Natural killer cell (primary cell): ENCODE results near the gene LTA. TPM values are rescaled to one million over a fixed set of nuclear protein-coding genes. Genes with fewer than 3 reads are reported as not detected.

Source experiments
- ATAC-seq, 3 donors: fragments of 150-1000 bp in 2 of 3; fragments of 200-7000 bp in 1 of 3; cut with Tn5 transposase; 1 replicate in 1 of 3; 2 replicates in 2 of 3; pipeline ENCODE4 v1.10.0; 2021; ENCODE audit warnings: mild to moderate bottlenecking in 2 of 3, moderate library complexity in 2 of 3
- DNase-seq, 2 donors: peaks; one replicate each; pipeline versions ENCODE4 v3.0.0 to v3.0.0-alpha.2; 2013 to 2021; ENCODE audit warnings: mixed read lengths in 1 of 2
- H3K27ac ChIP-seq: one replicate; pipeline ENCODE4 v1.5.1; 2013; ENCODE audit warnings: mild to moderate bottlenecking, low read length
- H3K27me3 ChIP-seq: one replicate; pipeline ENCODE4 v1.6.1; 2013; ENCODE audit warnings: low read length; ENCODE audit not compliant: control insufficient read depth, insufficient read depth
- H3K36me3 ChIP-seq: one replicate; pipeline ENCODE4 v1.6.1; 2013; ENCODE audit warnings: low read length; ENCODE audit not compliant: control insufficient read depth, insufficient read depth
- H3K4me1 ChIP-seq: one replicate; pipeline ENCODE4 v1.6.1; 2013; ENCODE audit warnings: low read length; ENCODE audit not compliant: control insufficient read depth, insufficient read depth
- H3K4me3 ChIP-seq: one replicate; pipeline ENCODE4 v1.5.1; 2013; ENCODE audit warnings: low read length
- H3K9me3 ChIP-seq: one replicate; pipeline ENCODE4 v1.6.1; 2013; ENCODE audit warnings: low read length; ENCODE audit not compliant: control insufficient read depth, insufficient read depth
- H3K27ac Mint-ChIP-seq, 2 donors: one replicate each; pipeline ENCODE4 v1.8.0; 2022; ENCODE audit warnings: mild to moderate bottlenecking in 2 of 2, mixed read lengths in 2 of 2, moderate library complexity in 1 of 2
- H3K27me3 Mint-ChIP-seq, 2 donors: one replicate each; pipeline ENCODE4 v1.8.0; 2022; ENCODE audit warnings: low read depth in 2 of 2, mixed read lengths in 2 of 2
- H3K36me3 Mint-ChIP-seq: one replicate; pipeline ENCODE4 v1.8.0; 2022; ENCODE audit warnings: mixed read lengths
- H3K4me1 Mint-ChIP-seq, 2 donors: one replicate each; pipeline ENCODE4 v1.8.0; 2022; ENCODE audit warnings: mixed read lengths in 2 of 2
- H3K4me3 Mint-ChIP-seq: one replicate; pipeline ENCODE4 v1.8.0; 2022; ENCODE audit warnings: mild to moderate bottlenecking, moderate library complexity, mixed read lengths
- H3K9me3 Mint-ChIP-seq, 2 donors: one replicate each; pipeline ENCODE4 v1.8.0; 2022; ENCODE audit warnings: mixed read lengths in 2 of 2
- CTCF ChIP-seq: fragments of 200-600 bp; IDR thresholded peaks from one replicate; pipeline ENCODE4 v1.8.0; 2022; ENCODE audit warnings: antibody characterized with exemption
- WGBS: methylation state at CpG from one replicate; pipeline ENCODE4 v1.1.7; 2013; ENCODE audit warnings: missing lambda C conversion rate; ENCODE audit not compliant: insufficient coverage; 5-methylcytosine and 5-hydroxymethylcytosine counted together
- intact Hi-C: fragments of 100-400 bp; cut with micrococcal nuclease; formaldehyde crosslinking; loops from one replicate; pipeline ENCODE4 v1.14.2; 2022
- total RNA-seq, 4 donors: library from RNA; stranded (reverse); fragments of 120-200 nt in 1 of 4; gene quantifications; one replicate each; pipeline versions ENCODE4 v1.2.3 to v1.2.4, GENCODE V29; 2013 to 2022

LTA gene
- total RNA-seq, 3 donors from 2014 or later (not counting 1 experiment from before 2014, with no cell fraction given) = 7.6 to 13.1 (median 8.7) TPM

DNA sequence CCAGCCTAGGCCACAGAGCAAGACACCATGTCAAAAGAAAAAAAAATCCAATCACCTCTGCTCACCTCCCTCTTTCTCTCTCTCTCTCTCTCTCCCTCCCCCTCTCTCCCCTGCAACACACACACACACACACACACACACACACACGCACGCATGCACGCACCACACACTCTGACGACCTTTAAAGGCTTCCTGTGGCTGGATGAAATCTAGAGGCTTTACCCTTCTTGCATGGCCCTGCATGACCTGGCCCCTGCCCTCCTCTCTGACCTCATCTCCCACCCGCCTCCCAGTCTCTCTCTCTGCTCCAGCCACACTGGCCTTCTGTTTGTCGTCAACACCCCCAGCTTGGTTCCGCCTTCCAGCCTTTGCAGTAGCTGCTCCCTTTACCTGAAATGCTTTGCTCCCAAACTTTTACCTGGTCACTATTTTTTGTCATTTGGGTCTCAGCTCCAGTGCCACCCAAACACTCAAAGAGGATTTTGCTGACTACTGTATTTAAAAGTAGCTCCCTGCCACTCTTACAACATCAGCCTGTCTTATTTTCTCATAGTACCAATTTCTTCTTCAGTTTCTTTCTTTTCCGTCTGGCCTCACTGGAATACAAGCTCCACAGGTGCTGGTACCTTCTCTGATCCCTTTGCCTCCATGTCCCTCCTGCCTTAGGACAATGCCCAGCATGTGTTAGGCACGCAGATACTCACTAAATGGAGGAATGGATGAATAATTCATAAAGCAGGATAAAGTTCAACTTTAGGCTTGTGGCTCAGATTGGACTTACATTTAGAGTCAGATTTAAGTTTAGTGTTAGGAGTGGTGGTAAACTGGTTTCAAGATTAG is 4.3 kb upstream of the LTA start:
- Mint-ChIP-seq H3K4me3 (peak overlapping the region; percentile 78), H3K9me3 (no peaks in the 10 kb centered on the region), H3K27me3 (no peaks in the 10 kb centered on the region), H3K4me1 (peaks cover 35 to 53% of the 10 kb centered on the region in 2 donors), H3K27ac (peak overlapping the region; percentile 95), H3K36me3 (no peaks in the 10 kb centered on the region)
- intact Hi-C loops = loop anchor here (1.0 kb wide), 1 partner anchor 7 kb away; no protein-coding TSS in a partner anchor
- DNase-seq (peak in 1 of 2 donors; percentile 60), ATAC-seq (peak; percentile 23 to 36 (median 31))
- Histone ChIP-seq H3K4me1 (peaks cover 62% of the 10 kb centered on the region), H3K27ac (peak overlapping the region; percentile 75), H3K27me3 (no peaks in the 10 kb centered on the region), H3K4me3 (no peak overlapping the region), H3K36me3 (no peaks in the 10 kb centered on the region), H3K9me3 (no peaks in the 10 kb centered on the region)
- 42% methylated on average over 9 of the region's 9 CpGs for WGBS
- no peak for TF ChIP-seq CTCF

DNA sequence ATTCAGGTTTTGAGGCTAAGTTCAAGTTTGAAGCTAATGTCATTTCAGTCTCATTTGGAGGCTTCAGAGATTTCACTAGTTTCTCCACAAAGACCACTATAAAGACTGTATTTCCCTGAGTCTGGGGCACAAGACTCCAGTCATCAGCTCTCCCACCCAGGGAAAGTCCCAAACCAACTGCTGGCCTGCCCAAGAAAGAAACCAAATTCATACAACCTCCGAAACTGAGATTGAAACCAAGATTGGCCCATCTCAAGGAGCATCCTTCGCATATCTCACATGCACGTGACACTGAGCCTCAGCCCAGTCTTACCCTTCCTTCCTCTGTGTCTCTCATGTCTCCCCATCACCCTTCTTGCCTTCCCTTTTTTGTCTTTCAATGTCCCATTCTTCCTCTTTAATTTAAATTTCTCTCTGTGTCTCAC is 3.5 kb upstream of the LTA start:
- DNase-seq (peak in 1 of 2 donors; percentile 95), ATAC-seq (peak; percentile 72 to 86 (median 85))
- 0% methylated on average over 3 of the region's 3 CpGs for WGBS
- Mint-ChIP-seq H3K4me1 (peaks cover 41 to 55% of the 10 kb centered on the region in 2 donors), H3K27me3 (no peaks in the 10 kb centered on the region), H3K9me3 (no peaks in the 10 kb centered on the region), H3K27ac (peak overlapping the region; percentile 95), H3K36me3 (no peaks in the 10 kb centered on the region), H3K4me3 (peak overlapping the region; percentile 78)
- H3K36me3 ChIP-seq = no peaks in the 10 kb centered on the region
- H3K27me3 ChIP-seq = no peaks in the 10 kb centered on the region
- intact Hi-C loops = loop anchor here (1.0 kb wide), 1 partner anchor 8 kb away; no protein-coding TSS in a partner anchor
- peaks cover 67% of the 10 kb centered on the region for H3K4me1 ChIP-seq
- H3K4me3 ChIP-seq = no peak overlapping the region
- H3K27ac ChIP-seq = peak overlapping the region; percentile 75
- H3K9me3 ChIP-seq = no peaks in the 10 kb centered on the region
- no peak for TF ChIP-seq CTCF

DNA sequence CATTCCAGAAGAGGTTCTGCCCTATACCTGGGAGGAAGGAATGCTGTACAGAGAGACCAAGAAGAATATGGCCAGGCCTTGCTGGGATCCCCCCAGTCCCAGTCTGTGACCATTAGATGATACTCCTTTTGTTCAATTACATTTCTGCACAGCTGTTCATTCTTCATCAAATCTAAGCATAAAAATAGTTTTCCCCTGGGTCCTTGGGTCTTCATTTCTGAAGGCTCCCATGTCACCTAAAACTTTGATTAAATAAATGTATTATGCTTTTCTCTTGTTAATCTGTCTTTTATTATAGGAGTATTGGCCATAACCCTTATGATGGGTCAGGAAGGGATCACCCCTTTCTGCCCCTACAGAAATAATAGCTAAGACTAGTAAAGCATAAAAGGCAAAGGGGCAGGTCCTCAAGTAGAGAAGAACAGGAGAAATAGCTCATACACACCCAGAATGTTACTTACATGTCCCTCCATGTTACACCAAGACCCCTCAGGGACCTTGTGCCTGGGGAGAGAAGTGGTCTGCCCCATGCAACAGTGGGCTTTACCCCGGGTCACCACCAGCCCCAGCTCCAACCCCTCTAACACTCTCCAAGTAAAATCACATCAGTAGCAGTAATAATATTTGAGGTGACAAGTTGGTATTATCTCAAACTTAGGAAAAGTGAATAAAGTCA is 2.1 kb upstream of the LTA start:
- Histone ChIP-seq H3K27me3 (no peaks in the 10 kb centered on the region), H3K27ac (no peak overlapping the region), H3K36me3 (no peaks in the 10 kb centered on the region), H3K4me1 (peaks cover 82% of the 10 kb centered on the region), H3K9me3 (no peaks in the 10 kb centered on the region), H3K4me3 (no peak overlapping the region)
- no peaks in the 10 kb centered on the region for H3K27me3 Mint-ChIP-seq
- H3K27ac Mint-ChIP-seq = peak overlapping the region; percentile 61 to 95
- TF ChIP-seq CTCF = no peak
- H3K9me3 Mint-ChIP-seq = no peaks in the 10 kb centered on the region
- ATAC-seq (no peak), DNase-seq (no peak)
- no peak overlapping the region for H3K4me3 Mint-ChIP-seq
- no peaks in the 10 kb centered on the region for H3K36me3 Mint-ChIP-seq
- intact Hi-C loops = no loop called here
- no CpG with 5 or more reads among the region's 1 CpG for WGBS
- H3K4me1 Mint-ChIP-seq = peaks cover 51 to 66% of the 10 kb centered on the region in 2 donors
